Measurements from ENCODE around the gene MTARC2.
"Not testable (repeated sequence)": the region's sequence is repeated elsewhere in the genome, so short reads cannot be mapped to it uniquely, and the experiment has no call there.

Gene MTARC2

DNA sequence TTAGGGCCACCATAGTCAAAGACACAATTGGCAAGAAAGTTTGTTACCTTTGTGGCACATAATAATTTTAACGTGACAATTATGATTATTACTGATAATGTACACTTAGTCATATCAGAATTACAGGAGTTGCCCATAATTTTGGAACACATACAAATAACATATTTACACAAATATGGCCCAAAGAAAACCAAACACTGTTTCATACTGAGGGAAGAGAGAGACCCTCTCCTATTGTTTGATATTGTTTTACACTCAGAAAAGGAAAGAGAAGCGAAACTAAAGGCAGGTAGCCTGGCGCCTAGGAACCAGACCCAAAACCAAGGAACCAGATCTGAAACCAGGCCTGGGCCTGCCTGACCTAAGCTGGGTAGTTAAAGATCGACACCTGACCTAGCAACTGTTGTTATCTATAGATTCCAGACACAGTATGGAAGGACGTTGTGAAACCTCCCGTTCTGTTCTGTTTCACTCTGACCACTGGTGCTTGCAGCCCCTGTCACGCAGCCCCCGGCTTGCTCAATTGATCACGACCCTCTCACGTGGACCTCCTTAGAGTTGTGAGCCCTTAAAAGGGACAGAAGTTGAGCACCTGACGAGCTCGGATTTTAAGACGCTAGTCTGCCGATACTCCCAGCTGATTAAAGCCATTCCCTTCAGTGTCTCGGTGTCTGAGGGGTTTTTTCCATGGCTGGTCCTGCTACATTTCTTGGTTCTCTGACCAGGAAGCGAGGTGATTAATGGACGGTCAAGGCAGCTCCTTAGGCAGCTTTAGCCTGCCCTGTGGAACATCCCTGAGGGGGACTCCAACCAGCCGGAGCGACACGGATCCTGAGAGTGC lies 30.1 kb upstream of the MTARC2 start:
- no peak for DNase-seq (ENCODE audit: low spot score)
- TF ChIP-seq, protein P1, sequence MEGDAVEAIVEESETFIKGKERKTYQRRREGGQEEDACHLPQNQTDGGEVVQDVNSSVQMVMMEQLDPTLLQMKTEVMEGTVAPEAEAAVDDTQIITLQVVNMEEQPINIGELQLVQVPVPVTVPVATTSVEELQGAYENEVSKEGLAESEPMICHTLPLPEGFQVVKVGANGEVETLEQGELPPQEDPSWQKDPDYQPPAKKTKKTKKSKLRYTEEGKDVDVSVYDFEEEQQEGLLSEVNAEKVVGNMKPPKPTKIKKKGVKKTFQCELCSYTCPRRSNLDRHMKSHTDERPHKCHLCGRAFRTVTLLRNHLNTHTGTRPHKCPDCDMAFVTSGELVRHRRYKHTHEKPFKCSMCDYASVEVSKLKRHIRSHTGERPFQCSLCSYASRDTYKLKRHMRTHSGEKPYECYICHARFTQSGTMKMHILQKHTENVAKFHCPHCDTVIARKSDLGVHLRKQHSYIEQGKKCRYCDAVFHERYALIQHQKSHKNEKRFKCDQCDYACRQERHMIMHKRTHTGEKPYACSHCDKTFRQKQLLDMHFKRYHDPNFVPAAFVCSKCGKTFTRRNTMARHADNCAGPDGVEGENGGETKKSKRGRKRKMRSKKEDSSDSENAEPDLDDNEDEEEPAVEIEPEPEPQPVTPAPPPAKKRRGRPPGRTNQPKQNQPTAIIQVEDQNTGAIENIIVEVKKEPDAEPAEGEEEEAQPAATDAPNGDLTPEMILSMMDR (IDR thresholded peaks at IDR 0.05; ENCODE audit: extremely low read depth, missing control alignments), result no peak

DNA sequence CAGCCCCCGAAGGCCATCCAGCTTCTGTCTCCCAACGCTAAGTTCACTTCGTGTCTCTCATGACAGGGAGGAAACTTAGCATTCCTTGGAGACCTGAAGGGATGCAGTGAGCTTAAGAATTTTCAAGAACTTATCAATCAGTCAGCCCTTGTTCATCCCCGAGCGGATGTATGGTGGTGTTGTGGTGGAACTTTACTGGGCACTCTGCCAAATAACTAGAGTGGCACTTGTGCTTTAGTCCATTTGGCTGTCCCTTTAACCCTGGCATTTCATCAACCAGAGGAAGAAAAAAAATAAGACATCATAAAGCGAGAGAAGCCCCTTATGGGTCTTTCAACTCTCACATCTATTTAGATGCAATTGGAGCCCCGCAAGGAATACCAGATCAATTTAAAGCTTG lies 26.9 kb upstream of the MTARC2 start:
- DNase-seq (ENCODE audit: low spot score), result not testable (repeated sequence)

DNA sequence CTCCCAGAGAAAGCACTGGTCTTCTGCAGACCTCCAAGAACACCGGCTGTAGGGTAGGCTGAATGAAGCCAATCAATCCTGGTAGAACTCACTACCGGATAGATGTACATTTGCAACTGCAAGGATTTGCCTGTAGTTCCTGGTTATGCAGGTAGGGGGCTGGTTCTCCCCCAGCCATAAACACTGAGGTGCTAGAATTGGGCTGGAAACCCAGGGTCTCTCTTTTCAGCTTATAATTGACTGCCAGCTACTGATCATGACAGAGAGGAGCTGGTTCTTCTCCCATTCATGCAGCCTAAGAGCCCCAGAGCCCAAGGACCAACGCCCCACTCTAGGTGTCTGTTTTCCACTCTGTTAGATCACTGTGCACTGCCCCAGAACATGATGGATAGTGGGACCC lies 21.5 kb upstream of the MTARC2 start:
- TF ChIP-seq, protein P1 (IDR thresholded peaks at IDR 0.05; ENCODE audit: extremely low read depth, missing control alignments), result no peak
- no peak for DNase-seq (ENCODE audit: low spot score)

DNA sequence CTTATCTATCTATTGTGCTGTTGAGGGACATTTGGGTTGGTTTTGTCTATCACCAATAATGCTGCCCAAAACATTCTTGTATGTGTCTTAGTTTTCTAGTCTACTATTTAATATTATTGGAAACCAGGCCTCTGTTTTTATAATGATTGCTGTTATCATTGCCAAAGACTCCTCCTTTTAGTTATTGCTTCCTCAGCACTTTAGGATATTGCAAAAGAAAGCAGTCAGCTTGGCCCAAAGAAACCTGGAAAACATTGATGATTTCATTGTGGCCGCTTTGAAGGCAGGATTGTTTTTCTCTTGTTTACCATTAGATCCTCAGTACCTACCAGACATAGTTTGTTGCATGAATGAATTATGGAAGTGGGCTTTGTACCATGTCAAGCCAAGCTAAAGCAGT lies 20.6 kb upstream of the MTARC2 start:
- TF ChIP-seq, protein P1 (IDR thresholded peaks at IDR 0.05; ENCODE audit: extremely low read depth, missing control alignments), result no peak
- DNase-seq (ENCODE audit: low spot score), result no peak

DNA sequence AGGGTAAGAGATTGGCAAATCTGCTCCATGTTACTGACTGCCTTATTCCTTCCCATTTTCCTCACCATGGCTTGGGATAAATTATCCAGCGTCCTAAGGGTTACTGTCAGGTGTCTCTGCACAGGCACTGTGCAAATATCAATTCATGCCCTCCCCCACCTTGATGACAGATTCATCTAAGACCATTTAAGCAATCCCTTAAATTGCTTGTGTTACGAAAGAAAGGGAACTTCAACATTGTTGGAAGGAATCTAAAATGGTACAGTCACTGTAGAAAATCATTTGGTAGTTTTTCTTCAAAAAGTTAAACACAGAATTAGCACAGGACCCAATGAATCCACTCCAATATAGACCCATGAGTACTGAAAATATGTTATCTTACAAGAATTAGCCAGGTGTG lies 17.6 kb upstream of the MTARC2 start:
- no peak for DNase-seq (ENCODE audit: low spot score)
- TF ChIP-seq, protein P1 (IDR thresholded peaks at IDR 0.05; ENCODE audit: extremely low read depth, missing control alignments), result no peak

DNA sequence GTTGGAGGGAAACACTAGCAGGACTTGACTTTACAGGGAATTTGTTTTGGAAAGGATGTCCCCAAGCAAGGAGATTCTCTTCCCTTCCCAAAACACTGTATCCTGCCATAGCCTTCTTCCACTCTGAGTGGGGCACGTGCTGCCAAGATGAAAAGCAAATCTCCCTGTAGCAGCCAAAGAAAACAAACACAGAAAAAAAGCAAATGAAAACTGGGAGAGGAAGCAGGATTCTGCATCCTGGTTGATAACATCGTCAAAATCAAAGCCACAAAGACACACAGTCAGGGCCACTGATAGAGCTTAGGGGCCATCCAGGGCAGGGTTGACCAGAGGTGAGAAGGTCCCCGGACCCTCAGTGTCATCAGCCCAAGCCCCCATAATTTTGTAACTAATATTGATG lies 16.0 kb upstream of the MTARC2 start:
- TF ChIP-seq, protein P1 (IDR thresholded peaks at IDR 0.05; ENCODE audit: extremely low read depth, missing control alignments), result no peak
- no peak for DNase-seq (ENCODE audit: low spot score)

DNA sequence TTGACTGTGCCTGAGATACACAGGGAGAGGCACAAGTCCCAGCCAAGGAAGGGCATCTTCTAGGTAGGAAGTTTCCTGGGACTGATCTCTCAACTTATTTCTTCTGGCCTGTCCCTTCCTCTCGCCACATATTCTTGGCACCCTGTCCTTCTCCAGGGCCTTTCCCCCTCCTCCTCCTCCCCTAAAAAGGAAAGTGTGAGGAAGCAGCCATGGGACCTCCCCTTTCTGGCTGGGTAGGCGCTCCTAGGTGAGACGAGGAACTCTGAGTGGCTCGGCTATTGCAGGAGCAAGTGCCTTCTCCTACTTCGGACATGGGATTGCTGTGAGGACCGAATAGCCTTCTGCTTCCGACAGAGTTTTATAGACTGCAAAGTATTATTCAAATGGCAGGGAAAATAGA lies 15.5 kb upstream of the MTARC2 start:
- no peak for DNase-seq (ENCODE audit: low spot score)
- TF ChIP-seq, protein P1 (IDR thresholded peaks at IDR 0.05; ENCODE audit: extremely low read depth, missing control alignments), result no peak

DNA sequence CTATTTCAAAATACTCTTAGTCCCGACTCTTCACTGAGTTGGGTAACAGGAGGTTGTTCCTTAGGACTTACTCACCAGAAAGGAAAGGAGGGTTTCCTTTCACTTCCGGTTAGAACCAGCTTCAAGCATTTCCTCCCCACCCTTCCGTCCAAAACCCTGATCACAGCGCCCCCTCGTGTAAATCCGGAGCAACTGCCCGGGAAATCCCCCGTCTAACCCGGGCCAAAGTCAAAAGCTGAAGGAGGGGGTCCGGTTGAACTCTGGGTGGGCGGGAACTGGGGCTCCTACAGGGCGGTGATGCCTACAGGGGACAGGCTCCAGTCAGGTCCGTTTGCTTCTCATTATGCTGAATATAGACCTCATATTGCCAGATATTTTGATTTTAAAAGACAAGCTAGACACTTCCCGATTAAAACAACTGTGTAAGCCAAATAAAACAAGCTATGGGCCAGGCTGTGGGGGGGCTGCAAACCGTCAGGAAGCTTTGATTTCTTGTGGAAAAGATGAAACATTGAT lies 15.0 kb upstream of the MTARC2 start:
- DNase-seq (ENCODE audit: low spot score), result peak; percentile 66
- TF ChIP-seq, protein P1 (IDR thresholded peaks at IDR 0.05; ENCODE audit: extremely low read depth, missing control alignments), result peak; percentile 52
